ENCODE measurements around the gene SLC10A2. TPM values are rescaled to one million over a fixed set of nuclear protein-coding genes. Genes with fewer than 3 reads are reported as not detected.

SLC10A2 gene
- total RNA-seq, 1 donor = not detected

DNA sequence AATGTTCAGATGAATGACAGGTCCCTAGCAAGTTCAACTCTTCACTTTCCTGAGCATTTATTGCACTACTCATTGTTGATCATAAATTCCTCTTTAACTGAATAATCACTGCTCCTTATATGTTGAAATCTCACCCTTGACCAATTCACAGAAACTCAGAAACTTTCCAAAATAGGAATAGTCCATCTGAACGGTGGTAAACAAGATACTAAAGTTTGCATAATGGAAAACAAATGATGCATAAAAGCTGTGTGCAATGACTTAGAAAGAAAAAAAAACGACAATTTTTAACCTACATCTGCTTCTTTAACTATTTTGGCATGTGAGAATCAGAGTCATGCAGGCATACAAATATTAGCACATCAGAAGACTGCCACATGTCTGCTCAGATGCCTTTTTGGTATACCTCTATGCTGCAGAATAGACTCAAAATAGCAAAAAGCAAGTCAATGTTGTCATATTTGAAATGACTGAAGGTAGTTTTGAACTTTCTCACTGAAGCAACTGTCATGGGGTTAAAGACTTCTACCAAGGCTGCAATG, 34.8 kb downstream of the SLC10A2 start:
- TF ChIP-seq, protein P1, sequence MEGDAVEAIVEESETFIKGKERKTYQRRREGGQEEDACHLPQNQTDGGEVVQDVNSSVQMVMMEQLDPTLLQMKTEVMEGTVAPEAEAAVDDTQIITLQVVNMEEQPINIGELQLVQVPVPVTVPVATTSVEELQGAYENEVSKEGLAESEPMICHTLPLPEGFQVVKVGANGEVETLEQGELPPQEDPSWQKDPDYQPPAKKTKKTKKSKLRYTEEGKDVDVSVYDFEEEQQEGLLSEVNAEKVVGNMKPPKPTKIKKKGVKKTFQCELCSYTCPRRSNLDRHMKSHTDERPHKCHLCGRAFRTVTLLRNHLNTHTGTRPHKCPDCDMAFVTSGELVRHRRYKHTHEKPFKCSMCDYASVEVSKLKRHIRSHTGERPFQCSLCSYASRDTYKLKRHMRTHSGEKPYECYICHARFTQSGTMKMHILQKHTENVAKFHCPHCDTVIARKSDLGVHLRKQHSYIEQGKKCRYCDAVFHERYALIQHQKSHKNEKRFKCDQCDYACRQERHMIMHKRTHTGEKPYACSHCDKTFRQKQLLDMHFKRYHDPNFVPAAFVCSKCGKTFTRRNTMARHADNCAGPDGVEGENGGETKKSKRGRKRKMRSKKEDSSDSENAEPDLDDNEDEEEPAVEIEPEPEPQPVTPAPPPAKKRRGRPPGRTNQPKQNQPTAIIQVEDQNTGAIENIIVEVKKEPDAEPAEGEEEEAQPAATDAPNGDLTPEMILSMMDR (IDR thresholded peaks at IDR 0.05; ENCODE audit: extremely low read depth, low read depth, low read length) = no peak
- no peaks in the 10 kb centered on the region for H3K4me1 ChIP-seq (ENCODE audit: insufficient read depth, low read length)
- no peak overlapping the region for H3K4me3 ChIP-seq (ENCODE audit: insufficient read depth, low read length)
- H3K27ac ChIP-seq (ENCODE audit: low read depth, low read length) = no peak overlapping the region
- no peaks in the 10 kb centered on the region for H4K20me1 ChIP-seq (ENCODE audit: insufficient read depth, low read length)
- H2AFZ ChIP-seq (ENCODE audit: low read length) = no peak overlapping the region
- H3K9me3 ChIP-seq (ENCODE audit: low read depth, low read length) = peaks cover 2% of the 10 kb centered on the region
- H3K4me2 ChIP-seq (ENCODE audit: insufficient read depth, low read length) = no peak overlapping the region
- H3K79me2 ChIP-seq (ENCODE audit: insufficient read depth, low read length) = no peaks in the 10 kb centered on the region
- no peaks in the 10 kb centered on the region for H3K27me3 ChIP-seq (ENCODE audit: insufficient read depth, low read length)
- DNase-seq (ENCODE audit: insufficient read length, low spot score, missing footprints) = no peak
- no peaks in the 10 kb centered on the region for H3K36me3 ChIP-seq (ENCODE audit: insufficient read depth, low read length)

DNA sequence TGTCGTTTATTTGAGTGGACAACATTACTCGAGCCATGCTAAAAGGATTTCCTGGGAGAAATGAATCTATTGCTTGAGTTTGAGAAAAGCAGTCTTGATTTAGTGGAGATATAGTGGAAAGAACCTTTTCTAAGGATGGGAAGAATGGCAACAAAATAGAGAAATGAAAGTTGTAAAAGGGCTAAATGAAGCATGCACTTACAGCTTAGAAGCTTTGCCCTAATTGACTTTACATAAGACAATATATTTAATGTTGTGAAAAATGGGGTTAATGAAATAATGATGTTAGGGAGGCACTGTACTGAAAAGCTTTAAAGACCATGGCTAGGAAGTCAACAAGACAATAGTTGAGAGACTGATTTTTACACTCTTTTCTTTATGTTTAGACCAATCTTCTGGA, 35.4 kb downstream of the SLC10A2 start:
- TF ChIP-seq, protein P1 (IDR thresholded peaks at IDR 0.05; ENCODE audit: extremely low read depth, low read depth, low read length) = no peak
- no peak overlapping the region for H3K4me2 ChIP-seq (ENCODE audit: insufficient read depth, low read length)
- H3K36me3 ChIP-seq (ENCODE audit: insufficient read depth, low read length) = no peaks in the 10 kb centered on the region
- no peak overlapping the region for H3K27ac ChIP-seq (ENCODE audit: low read depth, low read length)
- H4K20me1 ChIP-seq (ENCODE audit: insufficient read depth, low read length) = no peaks in the 10 kb centered on the region
- no peaks in the 10 kb centered on the region for H3K79me2 ChIP-seq (ENCODE audit: insufficient read depth, low read length)
- no peak overlapping the region for H2AFZ ChIP-seq (ENCODE audit: low read length)
- no peaks in the 10 kb centered on the region for H3K4me1 ChIP-seq (ENCODE audit: insufficient read depth, low read length)
- H3K27me3 ChIP-seq (ENCODE audit: insufficient read depth, low read length) = no peaks in the 10 kb centered on the region
- peaks cover 2% of the 10 kb centered on the region for H3K9me3 ChIP-seq (ENCODE audit: low read depth, low read length)
- H3K4me3 ChIP-seq (ENCODE audit: insufficient read depth, low read length) = no peak overlapping the region
- DNase-seq (ENCODE audit: insufficient read length, low spot score, missing footprints) = no peak

DNA sequence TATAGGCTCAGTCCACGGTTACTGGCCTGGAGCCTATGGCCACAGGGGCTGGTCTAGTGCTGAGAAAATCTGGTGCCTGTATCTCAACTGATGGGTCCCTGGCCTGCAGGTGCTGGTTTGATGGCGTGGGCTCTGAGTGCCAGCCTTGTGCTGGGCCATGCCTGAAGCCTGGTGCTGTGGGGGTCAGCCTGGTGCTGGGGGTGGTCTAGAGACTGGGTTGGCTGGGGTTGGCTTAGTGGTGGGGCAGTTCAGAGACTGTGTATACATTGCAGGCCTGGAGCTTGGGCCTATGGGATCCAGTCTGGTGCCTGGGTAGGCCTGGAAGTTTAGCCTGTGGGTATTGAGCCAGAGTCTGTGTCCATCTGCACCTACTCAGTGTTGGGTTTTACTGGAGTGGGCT, 36.4 kb downstream of the SLC10A2 start:
- H3K4me1 ChIP-seq (ENCODE audit: insufficient read depth, low read length) = no peaks in the 10 kb centered on the region
- no peaks in the 10 kb centered on the region for H3K27me3 ChIP-seq (ENCODE audit: insufficient read depth, low read length)
- DNase-seq (ENCODE audit: insufficient read length, low spot score, missing footprints) = no peak
- no peak overlapping the region for H3K4me2 ChIP-seq (ENCODE audit: insufficient read depth, low read length)
- TF ChIP-seq, protein P1 (IDR thresholded peaks at IDR 0.05; ENCODE audit: extremely low read depth, low read depth, low read length) = no peak
- no peaks in the 10 kb centered on the region for H4K20me1 ChIP-seq (ENCODE audit: insufficient read depth, low read length)
- H2AFZ ChIP-seq (ENCODE audit: low read length) = no peak overlapping the region
- H3K79me2 ChIP-seq (ENCODE audit: insufficient read depth, low read length) = no peaks in the 10 kb centered on the region
- H3K27ac ChIP-seq (ENCODE audit: low read depth, low read length) = no peak overlapping the region
- H3K9me3 ChIP-seq (ENCODE audit: low read depth, low read length) = peaks cover 2% of the 10 kb centered on the region
- no peaks in the 10 kb centered on the region for H3K36me3 ChIP-seq (ENCODE audit: insufficient read depth, low read length)
- no peak overlapping the region for H3K4me3 ChIP-seq (ENCODE audit: insufficient read depth, low read length)

DNA sequence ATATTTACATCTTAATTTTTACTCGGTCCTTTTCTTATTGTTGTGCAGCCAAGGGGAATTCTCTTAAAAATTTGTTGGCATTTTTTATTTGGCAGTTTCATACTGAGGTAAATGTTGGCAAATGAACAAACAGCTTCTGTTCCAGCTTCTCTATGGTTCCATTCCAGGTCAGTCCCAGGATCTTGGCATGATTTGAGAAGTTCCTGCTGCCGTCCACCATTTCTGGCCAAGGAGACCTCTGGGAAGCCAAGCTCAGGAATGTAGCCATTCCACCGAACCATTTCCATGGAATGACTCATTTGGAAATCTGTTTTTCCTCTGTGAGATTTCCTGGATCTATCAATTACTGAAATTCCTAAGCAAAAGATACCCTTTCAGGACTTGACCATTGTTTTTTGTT, 43.9 kb downstream of the SLC10A2 start:
- H4K20me1 ChIP-seq (ENCODE audit: insufficient read depth, low read length) = no peaks in the 10 kb centered on the region

More for the DNA sequence above, 43.9 kb downstream of the SLC10A2 start:
- H2AFZ ChIP-seq (ENCODE audit: low read length) = no peak overlapping the region
- no peak for DNase-seq (ENCODE audit: insufficient read length, low spot score, missing footprints)
- TF ChIP-seq, protein P1 (IDR thresholded peaks at IDR 0.05; ENCODE audit: extremely low read depth, low read depth, low read length) = no peak
- no peaks in the 10 kb centered on the region for H3K4me1 ChIP-seq (ENCODE audit: insufficient read depth, low read length)
- H3K27me3 ChIP-seq (ENCODE audit: insufficient read depth, low read length) = no peaks in the 10 kb centered on the region
- no peak overlapping the region for H3K27ac ChIP-seq (ENCODE audit: low read depth, low read length)
- no peaks in the 10 kb centered on the region for H3K9me3 ChIP-seq (ENCODE audit: low read depth, low read length)
- H3K4me2 ChIP-seq (ENCODE audit: insufficient read depth, low read length) = no peak overlapping the region
- no peaks in the 10 kb centered on the region for H3K36me3 ChIP-seq (ENCODE audit: insufficient read depth, low read length)
- H3K79me2 ChIP-seq (ENCODE audit: insufficient read depth, low read length) = no peaks in the 10 kb centered on the region
- no peak overlapping the region for H3K4me3 ChIP-seq (ENCODE audit: insufficient read depth, low read length)

Data from osteoblast (primary cell).